ENCODE results near the gene ACOX1. TPM values are rescaled to one million over a fixed set of nuclear protein-coding genes. Genes with fewer than 3 reads are reported as not detected.

ACOX1 gene
- total and polyA plus RNA-seq, 2 of the 13 experiments (the other 11 are each of a cell fraction or from before 2014, with no cell fraction given) = 86.4 to 120 TPM

DNA sequence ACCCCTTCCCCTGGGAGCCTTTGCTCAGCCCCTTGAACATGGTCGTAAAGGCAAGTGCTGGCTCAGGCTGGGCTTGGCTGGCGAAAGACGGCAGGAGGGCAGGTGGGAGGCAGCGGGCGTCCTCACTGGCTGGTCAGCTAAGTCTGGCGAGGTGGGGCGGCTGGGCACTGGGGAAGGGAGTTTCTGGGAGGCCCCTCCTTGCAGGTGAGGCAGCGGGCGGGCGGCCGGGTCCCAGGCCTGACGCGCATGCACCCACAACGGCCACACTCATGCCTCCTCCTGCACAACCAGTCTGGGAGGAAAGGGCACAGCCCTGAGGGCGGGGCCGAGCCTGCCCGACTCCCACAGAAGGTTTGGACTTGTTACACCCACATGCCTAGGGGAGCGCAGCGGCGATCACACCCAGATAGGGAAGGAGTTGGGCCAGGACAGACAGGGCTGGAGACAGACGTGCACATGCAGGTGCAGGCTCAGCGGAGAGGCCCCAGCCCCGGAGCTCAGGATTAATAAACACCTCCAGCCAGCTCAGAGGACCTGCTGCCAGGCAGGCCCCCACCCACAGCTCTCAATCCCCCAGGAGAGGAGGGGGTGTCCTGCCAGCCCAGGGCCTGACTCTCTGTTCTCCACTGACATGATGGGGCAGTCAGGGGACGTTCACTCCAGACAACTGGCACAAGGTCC is 48.3 kb upstream of the ACOX1 start, which contains the start of gene EVPL (continued):
- TF ChIP-seq, protein P1, sequence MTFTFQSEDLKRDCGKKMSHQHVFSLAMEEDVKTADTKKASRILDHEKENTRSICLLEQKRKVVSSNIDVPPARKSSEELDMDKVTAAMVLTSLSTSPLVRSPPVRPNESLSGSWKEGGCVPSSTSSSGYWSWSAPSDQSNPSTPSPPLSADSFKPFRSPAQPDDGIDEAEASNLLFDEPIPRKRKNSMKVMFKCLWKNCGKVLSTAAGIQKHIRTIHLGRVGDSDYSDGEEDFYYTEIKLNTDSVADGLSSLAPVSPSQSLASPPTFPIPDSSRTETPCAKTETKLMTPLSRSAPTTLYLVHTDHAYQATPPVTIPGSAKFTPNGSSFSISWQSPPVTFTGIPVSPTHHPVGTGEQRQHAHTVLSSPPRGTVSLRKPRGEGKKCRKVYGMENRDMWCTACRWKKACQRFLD (CRISPR knock-in tag; IDR thresholded peaks at IDR 0.05; ENCODE audit: borderline replicate concordance) = 0 out of 2 replicates have a peak, but pooled peaks have one; percentile 4
- TF ChIP-seq, protein P2, sequence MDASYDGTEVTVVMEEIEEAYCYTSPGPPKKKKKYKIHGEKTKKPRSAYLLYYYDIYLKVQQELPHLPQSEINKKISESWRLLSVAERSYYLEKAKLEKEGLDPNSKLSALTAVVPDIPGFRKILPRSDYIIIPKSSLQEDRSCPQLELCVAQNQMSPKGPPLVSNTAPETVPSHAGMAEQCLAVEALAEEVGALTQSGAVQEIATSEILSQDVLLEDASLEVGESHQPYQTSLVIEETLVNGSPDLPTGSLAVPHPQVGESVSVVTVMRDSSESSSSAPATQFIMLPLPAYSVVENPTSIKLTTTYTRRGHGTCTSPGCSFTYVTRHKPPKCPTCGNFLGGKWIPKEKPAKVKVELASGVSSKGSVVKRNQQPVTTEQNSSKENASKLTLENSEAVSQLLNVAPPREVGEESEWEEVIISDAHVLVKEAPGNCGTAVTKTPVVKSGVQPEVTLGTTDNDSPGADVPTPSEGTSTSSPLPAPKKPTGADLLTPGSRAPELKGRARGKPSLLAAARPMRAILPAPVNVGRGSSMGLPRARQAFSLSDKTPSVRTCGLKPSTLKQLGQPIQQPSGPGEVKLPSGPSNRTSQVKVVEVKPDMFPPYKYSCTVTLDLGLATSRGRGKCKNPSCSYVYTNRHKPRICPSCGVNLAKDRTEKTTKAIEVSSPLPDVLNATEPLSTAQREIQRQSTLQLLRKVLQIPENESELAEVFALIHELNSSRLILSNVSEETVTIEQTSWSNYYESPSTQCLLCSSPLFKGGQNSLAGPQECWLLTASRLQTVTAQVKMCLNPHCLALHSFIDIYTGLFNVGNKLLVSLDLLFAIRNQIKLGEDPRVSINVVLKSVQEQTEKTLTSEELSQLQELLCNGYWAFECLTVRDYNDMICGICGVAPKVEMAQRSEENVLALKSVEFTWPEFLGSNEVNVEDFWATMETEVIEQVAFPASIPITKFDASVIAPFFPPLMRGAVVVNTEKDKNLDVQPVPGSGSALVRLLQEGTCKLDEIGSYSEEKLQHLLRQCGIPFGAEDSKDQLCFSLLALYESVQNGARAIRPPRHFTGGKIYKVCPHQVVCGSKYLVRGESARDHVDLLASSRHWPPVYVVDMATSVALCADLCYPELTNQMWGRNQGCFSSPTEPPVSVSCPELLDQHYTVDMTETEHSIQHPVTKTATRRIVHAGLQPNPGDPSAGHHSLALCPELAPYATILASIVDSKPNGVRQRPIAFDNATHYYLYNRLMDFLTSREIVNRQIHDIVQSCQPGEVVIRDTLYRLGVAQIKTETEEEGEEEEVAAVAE (CRISPR knock-in tag; IDR thresholded peaks at IDR 0.05; ENCODE audit: borderline replicate concordance) = peak; percentile 56; the same call in 1 of the 2 replicates
- TF ChIP-seq, protein P3, sequence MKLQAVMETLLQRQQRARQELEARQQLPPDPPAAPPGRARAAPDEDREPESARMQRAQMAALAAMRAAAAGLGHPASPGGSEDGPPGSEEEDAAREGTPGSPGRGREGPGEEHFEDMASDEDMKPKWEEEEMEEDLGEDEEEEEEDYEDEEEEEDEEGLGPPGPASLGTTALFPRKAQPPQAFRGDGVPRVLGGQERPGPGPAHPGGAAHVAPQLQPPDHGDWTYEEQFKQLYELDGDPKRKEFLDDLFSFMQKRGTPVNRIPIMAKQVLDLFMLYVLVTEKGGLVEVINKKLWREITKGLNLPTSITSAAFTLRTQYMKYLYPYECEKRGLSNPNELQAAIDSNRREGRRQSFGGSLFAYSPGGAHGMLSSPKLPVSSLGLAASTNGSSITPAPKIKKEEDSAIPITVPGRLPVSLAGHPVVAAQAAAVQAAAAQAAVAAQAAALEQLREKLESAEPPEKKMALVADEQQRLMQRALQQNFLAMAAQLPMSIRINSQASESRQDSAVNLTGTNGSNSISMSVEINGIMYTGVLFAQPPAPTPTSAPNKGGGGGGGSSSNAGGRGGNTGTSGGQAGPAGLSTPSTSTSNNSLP (IDR thresholded peaks at IDR 0.05; ENCODE audit: low read depth, low read length) = no peak
- no peak for TF ChIP-seq FOXK2 (IDR thresholded peaks at IDR 0.05)
- TF ChIP-seq ZNF292 (CRISPR knock-in tag; IDR thresholded peaks at IDR 0.05; ENCODE audit: borderline replicate concordance, low read depth) = peak; percentile 91
- TF ChIP-seq, protein P4, sequence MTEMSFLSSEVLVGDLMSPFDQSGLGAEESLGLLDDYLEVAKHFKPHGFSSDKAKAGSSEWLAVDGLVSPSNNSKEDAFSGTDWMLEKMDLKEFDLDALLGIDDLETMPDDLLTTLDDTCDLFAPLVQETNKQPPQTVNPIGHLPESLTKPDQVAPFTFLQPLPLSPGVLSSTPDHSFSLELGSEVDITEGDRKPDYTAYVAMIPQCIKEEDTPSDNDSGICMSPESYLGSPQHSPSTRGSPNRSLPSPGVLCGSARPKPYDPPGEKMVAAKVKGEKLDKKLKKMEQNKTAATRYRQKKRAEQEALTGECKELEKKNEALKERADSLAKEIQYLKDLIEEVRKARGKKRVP (CRISPR knock-in tag; IDR thresholded peaks at IDR 0.05) = no peak; a peak in 1 of 4 replicates
- TF ChIP-seq, protein P5, sequence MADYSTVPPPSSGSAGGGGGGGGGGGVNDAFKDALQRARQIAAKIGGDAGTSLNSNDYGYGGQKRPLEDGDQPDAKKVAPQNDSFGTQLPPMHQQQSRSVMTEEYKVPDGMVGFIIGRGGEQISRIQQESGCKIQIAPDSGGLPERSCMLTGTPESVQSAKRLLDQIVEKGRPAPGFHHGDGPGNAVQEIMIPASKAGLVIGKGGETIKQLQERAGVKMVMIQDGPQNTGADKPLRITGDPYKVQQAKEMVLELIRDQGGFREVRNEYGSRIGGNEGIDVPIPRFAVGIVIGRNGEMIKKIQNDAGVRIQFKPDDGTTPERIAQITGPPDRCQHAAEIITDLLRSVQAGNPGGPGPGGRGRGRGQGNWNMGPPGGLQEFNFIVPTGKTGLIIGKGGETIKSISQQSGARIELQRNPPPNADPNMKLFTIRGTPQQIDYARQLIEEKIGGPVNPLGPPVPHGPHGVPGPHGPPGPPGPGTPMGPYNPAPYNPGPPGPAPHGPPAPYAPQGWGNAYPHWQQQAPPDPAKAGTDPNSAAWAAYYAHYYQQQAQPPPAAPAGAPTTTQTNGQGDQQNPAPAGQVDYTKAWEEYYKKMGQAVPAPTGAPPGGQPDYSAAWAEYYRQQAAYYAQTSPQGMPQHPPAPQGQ (CRISPR knock-in tag; IDR thresholded peaks at IDR 0.05; ENCODE audit: borderline replicate concordance) = no peak
- TF ChIP-seq ZZZ3 (CRISPR knock-in tag; IDR thresholded peaks at IDR 0.05; ENCODE audit: borderline replicate concordance) = no peak
- peak; percentile 27; the same call in 1 of the 2 replicates for TF ChIP-seq PAXIP1 (CRISPR knock-in tag; conservative IDR thresholded peaks at IDR 0.05)
- TF ChIP-seq FOXO4 (CRISPR knock-in tag; conservative IDR thresholded peaks at IDR 0.05) = no peak
- no peak for TF ChIP-seq ZNF510 (CRISPR knock-in tag; IDR thresholded peaks at IDR 0.05; ENCODE audit: low read depth)
